CD4-positive, alpha-beta memory T cell (primary cell): ENCODE data around the gene CDK10. TPM values are rescaled to one million over a fixed set of nuclear protein-coding genes. Genes with fewer than 3 reads are reported as not detected.

Experiments used
- CTCF ChIA-PET: fragments of 350-600 bp; sonication (Branson Sonifier 250); formaldehyde crosslinking; loops from one replicate; lab custom pipeline; 2021; ENCODE audit warnings: inconsistent platforms; ENCODE audit not compliant: partially characterized antibody; lab: Charles Lee
- POLR2A ChIA-PET: fragments of 350-600 bp; sonication (Branson Sonifier 250); formaldehyde crosslinking; loops from one replicate; lab custom pipeline; 2021; ENCODE audit not compliant: partially characterized antibody; lab: Charles Lee
- DNase-seq, 5 donors: peaks; one replicate each; pipeline versions ENCODE4 v3.0.0 to v3.0.0-alpha.2; 2020 to 2022; ENCODE audit warnings: mixed read lengths in 1 of 5
- H3K27ac ChIP-seq: one replicate; pipeline ENCODE4 v1.7.0; 2013; ENCODE audit warnings: low read depth, low read length
- H3K27me3 ChIP-seq: 2 replicates; pipeline ENCODE4 v1.7.0; 2013; ENCODE audit warnings: mild to moderate bottlenecking, low read length, moderate library complexity; ENCODE audit not compliant: insufficient read depth
- H3K36me3 ChIP-seq: 2 replicates; pipeline ENCODE4 v1.7.0; 2013; ENCODE audit warnings: mild to moderate bottlenecking, low read length, moderate library complexity; ENCODE audit not compliant: insufficient read depth
- H3K4me1 ChIP-seq: 2 replicates; pipeline ENCODE4 v1.7.0; 2013; ENCODE audit warnings: mild to moderate bottlenecking, low read length, moderate library complexity; ENCODE audit not compliant: insufficient read depth
- H3K4me3 ChIP-seq, 2 donors: one replicate each; pipeline ENCODE4 v1.7.0; 2013; ENCODE audit warnings: low read length in 2 of 2, mild to moderate bottlenecking in 1 of 2
- H3K9me3 ChIP-seq, 2 donors: one replicate each; pipeline ENCODE4 v1.7.0; 2013; ENCODE audit warnings: low read length in 2 of 2, control low read depth in 1 of 2; ENCODE audit not compliant: control insufficient read depth in 1 of 2
- H3K27ac Mint-ChIP-seq, 7 donors: one replicate each; pipeline ENCODE4 v1.8.0; 2020 to 2021; ENCODE audit warnings: mixed read lengths in 7 of 7, mild to moderate bottlenecking in 6 of 7, inconsistent platforms in 3 of 7, moderate library complexity in 3 of 7
- H3K27me3 Mint-ChIP-seq, 2 donors: one replicate each; pipeline ENCODE4 v1.8.0; 2020 to 2021; ENCODE audit warnings: mixed read lengths in 2 of 2
- H3K36me3 Mint-ChIP-seq, 2 donors: one replicate each; pipeline ENCODE4 v1.8.0; 2020 to 2021; ENCODE audit warnings: mixed read lengths in 2 of 2, inconsistent platforms in 1 of 2, mild to moderate bottlenecking in 1 of 2
- H3K4me1 Mint-ChIP-seq, 4 donors: one replicate each; pipeline ENCODE4 v1.8.0; 2020 to 2021; ENCODE audit warnings: mixed read lengths in 4 of 4, mild to moderate bottlenecking in 1 of 4
- H3K4me3 Mint-ChIP-seq, 8 donors: one replicate each; pipeline ENCODE4 v1.8.0; 2020 to 2021; ENCODE audit warnings: mixed read lengths in 8 of 8, mild to moderate bottlenecking in 7 of 8, moderate library complexity in 6 of 8, inconsistent platforms in 3 of 8
- H3K9me3 Mint-ChIP-seq, 8 donors: one replicate each; pipeline ENCODE4 v1.8.0; 2020 to 2021; ENCODE audit warnings: mixed read lengths in 8 of 8, mild to moderate bottlenecking in 5 of 8, inconsistent platforms in 3 of 8, moderate library complexity in 1 of 8
- intact Hi-C: fragments of 100-400 bp; cut with micrococcal nuclease; formaldehyde crosslinking; loops from one replicate; pipeline ENCODE4 v1.15.1; 2023
- polyA plus RNA-seq, 2 donors: library from polyadenylated mRNA; unstranded; fragments of 300-500 nt; fragmentation: Illumina TruSeq; gene quantifications; one replicate each; pipeline ENCODE4 v1.2.3, GENCODE V29; 2021
- total RNA-seq, 2 experiments: library from RNA; stranded (reverse); gene quantifications; one replicate each; pipeline ENCODE4 v1.2.3, GENCODE V29; 2021

Gene CDK10
- total and polyA plus RNA-seq, 4 experiments from 2014 or later, result 24.8 to 140 (median 83.9) TPM

- Mint-ChIP-seq H3K4me3 (peak overlapping the region in 3 of 8 donors; percentile 26 to 39 (median 35)), H3K36me3 (peaks cover 4 to 6% of the 10 kb centered on the region in 2 donors), H3K27ac (peak overlapping the region in 1 of 7 donors; percentile 57), H3K9me3 (no peaks in the 10 kb centered on the region), H3K4me1 (peaks cover 5 to 24% (median 13%) of the 10 kb centered on the region in 4 donors), H3K27me3 (peaks cover 0 to 1% of the 10 kb centered on the region in 2 donors)
- Histone ChIP-seq H3K27me3 (no peaks in the 10 kb centered on the region), H3K27ac (no peak overlapping the region), H3K4me1 (peaks cover 18% of the 10 kb centered on the region), H3K36me3 (peaks cover under 1% of the 10 kb centered on the region), H3K9me3 (no peaks in the 10 kb centered on the region), H3K4me3 (no peak overlapping the region)
- ChIA-PET POLR2A (interaction anchor here (1.3 to 1.7 kb wide), 2 partner anchors 12 to 23 kb away, joined by 3 read pairs; no protein-coding TSS in a partner anchor), CTCF (interaction anchor here (2.7 kb wide), 1 partner anchor 11 kb away, joined by 12 read pairs; no protein-coding TSS in a partner anchor)
- intact Hi-C loops, result no loop called here
- DNase-seq, result no peak
Measured at GRCh38 chr16:89717688-89718505, 31.4 kb downstream of the CDK10 start.

GRCh38 chr16:89720551-89720812 lies 34.0 kb downstream of the CDK10 start:
- no peak for DNase-seq
- Histone ChIP-seq H3K9me3 (no peaks in the 10 kb centered on the region), H3K27me3 (no peaks in the 10 kb centered on the region), H3K4me3 (peak overlapping the region in 1 of 2 donors; percentile 78), H3K36me3 (peaks cover 17% of the 10 kb centered on the region), H3K27ac (peak overlapping the region; percentile 89), H3K4me1 (peaks cover 43% of the 10 kb centered on the region)
- ChIA-PET CTCF (interaction anchor here (2.7 kb wide), 1 partner anchor 14 kb away, joined by 12 read pairs; no protein-coding TSS in a partner anchor), POLR2A (interaction anchor here (0.6 to 1.9 kb wide), 13 partner anchors 10 to 192 kb away, joined by 3 to 16 read pairs (median 7); partner anchors contain the start of genes SPATA2L and TCF25)
- Mint-ChIP-seq H3K9me3 (no peaks in the 10 kb centered on the region), H3K27ac (peak overlapping the region in 3 of 7 donors; percentile 22 to 85 (median 55)), H3K4me3 (peak overlapping the region; percentile 69 to 85 (median 78)), H3K36me3 (peaks cover 12 to 17% of the 10 kb centered on the region in 2 donors), H3K4me1 (peaks cover 13 to 34% (median 25%) of the 10 kb centered on the region in 4 donors), H3K27me3 (no peaks in the 10 kb centered on the region)
- intact Hi-C loops, result loop anchor here (5.0 kb wide), 1 partner anchor 142 kb away; no protein-coding TSS in a partner anchor

- Mint-ChIP-seq H3K36me3 (peaks cover 12 to 17% of the 10 kb centered on the region in 2 donors), H3K4me1 (peaks cover 13 to 35% (median 25%) of the 10 kb centered on the region in 4 donors), H3K9me3 (no peaks in the 10 kb centered on the region), H3K4me3 (peak within 1 kb of the TSS; percentile 92 to 99 (median 99)), H3K27ac (peak within 1 kb of the TSS; percentile 97 to 100 (median 99)), H3K27me3 (no peaks in the 10 kb centered on the region)
- Histone ChIP-seq H3K36me3 (peaks cover 17% of the 10 kb centered on the region), H3K9me3 (no peaks in the 10 kb centered on the region), H3K27me3 (no peaks in the 10 kb centered on the region), H3K4me1 (peaks cover 48% of the 10 kb centered on the region), H3K27ac (peak within 1 kb of the TSS; percentile 89), H3K4me3 (peak within 1 kb of the TSS; percentile 78 to 96)
- ChIA-PET CTCF (interaction anchor here (2.7 kb wide), 1 partner anchor 15 kb away, joined by 12 read pairs; no protein-coding TSS in a partner anchor), POLR2A (interaction anchor here (0.6 to 3.5 kb wide), 14 partner anchors 9 to 191 kb away, joined by 3 to 39 read pairs (median 7); partner anchors contain the start of genes SPATA2L and TCF25)
- intact Hi-C loops, result loop anchor here (1.0 to 5.0 kb wide), 2 partner anchors 10 to 141 kb away; no protein-coding TSS in a partner anchor
- peak; percentile 81 to 84 (median 81) for DNase-seq
Measured at GRCh38 chr16:89720813-89721545, 34.5 kb downstream of the CDK10 start, which contains the start of the genes VPS9D1 and ZNF276. VPS9D1 (minus strand) TSS chr16:89720898; CDS start chr16:89720861, 37 bp downstream. ZNF276 (plus strand) TSS chr16:89721537; CDS start chr16:89721641, 104 bp downstream.

GRCh38 chr16:89721546-89722391 lies 35.3 kb downstream of the CDK10 start:
- CTCF ChIA-PET, result interaction anchor here (1.4 to 3.9 kb wide), 3 partner anchors 9 to 71 kb away, joined by 3 to 23 read pairs (median 18); no protein-coding TSS in a partner anchor
- H3K4me3 ChIP-seq, result peak overlapping the region; percentile 78 to 96
- Mint-ChIP-seq H3K27ac (peak overlapping the region; percentile 97 to 100 (median 99)), H3K36me3 (peaks cover 12 to 17% of the 10 kb centered on the region in 2 donors), H3K27me3 (no peaks in the 10 kb centered on the region), H3K4me1 (peaks cover 13 to 41% (median 25%) of the 10 kb centered on the region in 4 donors), H3K9me3 (no peaks in the 10 kb centered on the region), H3K4me3 (peak overlapping the region; percentile 92 to 99 (median 99))
- peak; percentile 92 to 95 (median 93) for DNase-seq
- H3K36me3 ChIP-seq, result peaks cover 19% of the 10 kb centered on the region
- H3K27ac ChIP-seq, result peak overlapping the region; percentile 89
- no peaks in the 10 kb centered on the region for H3K9me3 ChIP-seq
- intact Hi-C loops, result loop anchor here (1.0 to 5.0 kb wide), 6 partner anchors 10 to 141 kb away; partner anchors contain the start of genes CDK10 and SPATA2L
- POLR2A ChIA-PET, result interaction anchor here (1.2 to 6.7 kb wide), 11 partner anchors 10 to 190 kb away, joined by 3 to 288 read pairs (median 29); partner anchors contain the start of genes FANCA, SPATA2L and TCF25
- peaks cover 56% of the 10 kb centered on the region for H3K4me1 ChIP-seq
- no peaks in the 10 kb centered on the region for H3K27me3 ChIP-seq

- DNase-seq, result peak; percentile 76 to 91 (median 80)
- H3K27ac Mint-ChIP-seq, result peak overlapping the region; percentile 97 to 100 (median 99)
- intact Hi-C loops, result loop anchor here (1.0 to 5.0 kb wide), 7 partner anchors 15 to 140 kb away; partner anchors contain the start of genes CDK10 and SPATA2L
- Histone ChIP-seq H3K36me3 (peaks cover 27% of the 10 kb centered on the region), H3K4me3 (peak overlapping the region; percentile 78 to 96), H3K4me1 (peaks cover 65% of the 10 kb centered on the region), H3K27ac (peak overlapping the region; percentile 89), H3K9me3 (no peaks in the 10 kb centered on the region), H3K27me3 (no peaks in the 10 kb centered on the region)
- peaks cover 17 to 50% (median 32%) of the 10 kb centered on the region in 4 donors for H3K4me1 Mint-ChIP-seq
- H3K4me3 Mint-ChIP-seq, result peak overlapping the region; percentile 92 to 99 (median 99)
- POLR2A ChIA-PET, result interaction anchor here (0.5 to 6.7 kb wide), 21 partner anchors 11 to 480 kb away, joined by 3 to 288 read pairs (median 10); partner anchors contain the start of genes CHMP1A, FANCA, MC1R and SPATA2L
- peaks cover 0 to under 1% (median 0%) of the 10 kb centered on the region in 8 donors for H3K9me3 Mint-ChIP-seq
- H3K36me3 Mint-ChIP-seq, result peaks cover 19 to 25% of the 10 kb centered on the region in 2 donors
- H3K27me3 Mint-ChIP-seq, result no peaks in the 10 kb centered on the region
- CTCF ChIA-PET, result interaction anchor here (1.3 to 4.4 kb wide), 6 partner anchors 10 to 70 kb away, joined by 3 to 25 read pairs (median 12); no protein-coding TSS in a partner anchor
Measured at GRCh38 chr16:89722392-89723278, 36.1 kb downstream of the CDK10 start.
